Prostate gland (tissue), 2 donors: ENCODE data around the gene DNAJC1.

Source experiments
- CTCF ChIP-seq, 4 experiments: fragments of 200-600 bp in 2 of 4; fragments of 450-650 bp in 2 of 4; sonication (generic) in 2 of 4; IDR thresholded peaks; 1 replicate in 3 of 4; 2 replicates in 1 of 4; pipeline ENCODE4 v1.5.1; 2016 to 2019; ENCODE audit warnings: antibody characterized with exemption in 4 of 4, mild to moderate bottlenecking in 2 of 4, moderate library complexity in 2 of 4
- POLR2A ChIP-seq: fragments of 450-650 bp; IDR thresholded peaks from one replicate; pipeline ENCODE4 v1.6.1; 2016; ENCODE audit warnings: antibody characterized with exemption, mild to moderate bottlenecking

- TF ChIP-seq POLR2A (no peak), CTCF (IDR thresholded peaks at IDR 0.05) (no peak)
These were observed 75.7 kb downstream of the DNAJC1 start for GRCh38 chr10:21927631-21928353.
